H9 (cell line): ENCODE measurements around the gene F2RL3. TPM values are rescaled to one million over a fixed set of nuclear protein-coding genes. Genes with fewer than 3 reads are reported as not detected.

Experiments
- DNase-seq: peaks from one replicate; pipeline ENCODE4 v3.0.0-alpha.2; 2017
- H2AFZ ChIP-seq: one replicate; pipeline ENCODE4 v1.6.1; 2013; ENCODE audit warnings: mild to moderate bottlenecking, low read length, control low read depth, moderate library complexity
- H2AK5ac ChIP-seq: 2 replicates; pipeline ENCODE4 v1.6.1; 2013; ENCODE audit warnings: low read length, control low read depth, mixed read lengths; ENCODE audit not compliant: insufficient read length
- H2BK120ac ChIP-seq: one replicate; pipeline ENCODE4 v1.6.1; 2013; ENCODE audit warnings: low read depth, mild to moderate bottlenecking, low read length, control low read depth, inconsistent platforms; ENCODE audit not compliant: poor library complexity, severe bottlenecking
- H2BK12ac ChIP-seq: 2 replicates; pipeline ENCODE4 v1.6.1; 2013; ENCODE audit warnings: low read length, control low read depth, mixed read lengths, low read depth; ENCODE audit not compliant: insufficient read length
- H2BK15ac ChIP-seq: 2 replicates; pipeline ENCODE4 v1.6.1; 2013; ENCODE audit warnings: low read depth, low read length, control low read depth
- H2BK20ac ChIP-seq: one replicate; pipeline ENCODE4 v1.6.1; 2013; ENCODE audit warnings: low read depth, mild to moderate bottlenecking, low read length, control low read depth, inconsistent platforms; ENCODE audit not compliant: poor library complexity, severe bottlenecking
- H2BK5ac ChIP-seq: 2 replicates; pipeline ENCODE4 v1.6.1; 2013; ENCODE audit warnings: low read length, control low read depth, mixed read lengths; ENCODE audit not compliant: insufficient read length
- H3K14ac ChIP-seq: 2 replicates; pipeline ENCODE4 v1.6.1; 2013; ENCODE audit warnings: low read length, control low read depth; ENCODE audit not compliant: insufficient read depth
- H3K18ac ChIP-seq: 2 replicates; pipeline ENCODE4 v1.6.1; 2013; ENCODE audit warnings: low read depth, mild to moderate bottlenecking, mixed read lengths, low read length, control low read depth; ENCODE audit not compliant: insufficient read length
- H3K23ac ChIP-seq: 2 replicates; pipeline ENCODE4 v1.6.1; 2013; ENCODE audit warnings: low read length, control low read depth, mixed read lengths, low read depth; ENCODE audit not compliant: insufficient read length
- H3K23me2 ChIP-seq: 2 replicates; pipeline ENCODE4 v1.6.1; 2013; ENCODE audit warnings: low read depth, mild to moderate bottlenecking, mixed read lengths, low read length, control low read depth; ENCODE audit not compliant: insufficient read length, poor library complexity, severe bottlenecking
- H3K27ac ChIP-seq: 2 replicates; pipeline ENCODE4 v1.5.1; 2013; ENCODE audit warnings: low read length, control low read depth, mixed read lengths, low read depth; ENCODE audit not compliant: insufficient read length
- H3K27me3 ChIP-seq: 2 replicates; pipeline ENCODE4 v1.6.1; 2013; ENCODE audit warnings: low read length, control low read depth, inconsistent platforms; ENCODE audit not compliant: insufficient read depth
- H3K4ac ChIP-seq: 2 replicates; pipeline ENCODE4 v1.6.1; 2013; ENCODE audit warnings: low read depth, mild to moderate bottlenecking, control low read depth, inconsistent platforms, low read length, moderate library complexity
- H3K4me1 ChIP-seq: 2 replicates; pipeline ENCODE4 v1.6.1; 2013; ENCODE audit warnings: low read length, control low read depth, inconsistent platforms; ENCODE audit not compliant: insufficient read depth
- H3K4me2 ChIP-seq: 2 replicates; pipeline ENCODE4 v1.6.1; 2013; ENCODE audit warnings: low read length, control low read depth, mixed read lengths; ENCODE audit not compliant: insufficient read length, insufficient read depth
- H3K56ac ChIP-seq: 2 replicates; pipeline ENCODE4 v1.6.1; 2013; ENCODE audit warnings: low read depth, mild to moderate bottlenecking, mixed read lengths, low read length, control low read depth; ENCODE audit not compliant: insufficient read length
- H3K79me1 ChIP-seq: 2 replicates; pipeline ENCODE4 v1.6.1; 2013; ENCODE audit warnings: low read depth, mild to moderate bottlenecking, moderate library complexity, low read length, control low read depth, inconsistent platforms; ENCODE audit not compliant: insufficient read depth, poor library complexity, severe bottlenecking
- H3K79me2 ChIP-seq: 2 replicates; pipeline ENCODE4 v1.6.1; 2013; ENCODE audit warnings: low read length, control low read depth, inconsistent platforms; ENCODE audit not compliant: insufficient read depth
- H3K9ac ChIP-seq: 2 replicates; pipeline ENCODE4 v1.6.1; 2013; ENCODE audit warnings: low read length, control low read depth, mixed read lengths; ENCODE audit not compliant: insufficient read length; ENCODE audit errors: extremely low read depth
- H3K9me3 ChIP-seq: one replicate; pipeline ENCODE4 v1.6.1; 2013; ENCODE audit warnings: low read depth, low read length, inconsistent platforms; ENCODE audit not compliant: control insufficient read depth
- H3T11ph ChIP-seq: one replicate; pipeline ENCODE4 v1.6.1; 2013; ENCODE audit warnings: mild to moderate bottlenecking, low read length, control low read depth, inconsistent platforms
- H4K20me1 ChIP-seq: one replicate; pipeline ENCODE4 v1.6.1; 2013; ENCODE audit not compliant: control insufficient read depth, insufficient read length, insufficient read depth
- H4K5ac ChIP-seq: 2 replicates; pipeline ENCODE4 v1.6.1; 2013; ENCODE audit warnings: low read depth, mild to moderate bottlenecking, mixed read lengths, low read length, control low read depth; ENCODE audit not compliant: insufficient read length
- H4K8ac ChIP-seq: replicated peaks from 2 replicates; pipeline ENCODE4 v1.6.1; 2013; ENCODE audit warnings: low read length, control low read depth, mixed read lengths, low read depth; ENCODE audit not compliant: insufficient read length
- H4K91ac ChIP-seq: 2 replicates; pipeline ENCODE4 v1.6.1; 2013; ENCODE audit warnings: low read depth, mild to moderate bottlenecking, moderate library complexity, mixed read lengths, low read length, control low read depth; ENCODE audit not compliant: insufficient read length
- H3K27ac Mint-ChIP-seq, 3 experiments: 2 replicates in 2 of 3; 3 replicates in 1 of 3; pipeline ENCODE4 v1.8.0; 2020 to 2021; ENCODE audit warnings: mixed read lengths in 3 of 3, mild to moderate bottlenecking in 1 of 3, moderate library complexity in 1 of 3
- H3K27me3 Mint-ChIP-seq: 2 replicates; pipeline ENCODE4 v1.8.0; 2021; ENCODE audit warnings: low read depth, mild to moderate bottlenecking, moderate library complexity, mixed read lengths
- H3K36me3 Mint-ChIP-seq, 3 experiments: 2 replicates in 2 of 3; 3 replicates in 1 of 3; pipeline ENCODE4 v1.8.0; 2020 to 2021; ENCODE audit warnings: low read depth in 3 of 3, mixed read lengths in 3 of 3; ENCODE audit not compliant: insufficient read depth in 1 of 3
- H3K4me1 Mint-ChIP-seq, 2 experiments: 2 replicates each; pipeline ENCODE4 v1.8.0; 2020; ENCODE audit warnings: mixed read lengths in 2 of 2
- H3K4me3 Mint-ChIP-seq, 2 experiments: 2 replicates in 1 of 2; 3 replicates in 1 of 2; pipeline ENCODE4 v1.8.0; 2020 to 2021; ENCODE audit warnings: mild to moderate bottlenecking in 2 of 2, mixed read lengths in 2 of 2, moderate library complexity in 1 of 2
- H3K9me3 Mint-ChIP-seq, 2 experiments: 2 replicates in 1 of 2; 3 replicates in 1 of 2; pipeline ENCODE4 v1.8.0; 2020; ENCODE audit warnings: mild to moderate bottlenecking in 2 of 2, mixed read lengths in 2 of 2, moderate library complexity in 1 of 2
- WGBS: extraction: QIAGEN DNeasy Blood & Tissue Kit; methylation state at CpG from one replicate; pipeline ENCODE4 v1.1.7; 2013; ENCODE audit warnings: missing lambda C conversion rate, low lambda C conversion rate, mixed read lengths; ENCODE audit not compliant: insufficient read length; ENCODE audit errors: extremely low coverage; 5-methylcytosine and 5-hydroxymethylcytosine counted together
- total RNA-seq: library from RNA; stranded (reverse); gene quantifications from 2 replicates; pipeline ENCODE4 v1.2.1, GENCODE V29; 2021
- TF ChIP-seq, protein P1 (sequence below): fragments of 200-600 bp; sonication (generic); conservative IDR thresholded peaks from 3 replicates; pipeline ENCODE4 v1.8.0; 2021; ENCODE audit warnings: antibody characterized with exemption, mild to moderate bottlenecking

Gene F2RL3
- total RNA-seq, 1 experiment from 2014 or later = not detected

DNA sequence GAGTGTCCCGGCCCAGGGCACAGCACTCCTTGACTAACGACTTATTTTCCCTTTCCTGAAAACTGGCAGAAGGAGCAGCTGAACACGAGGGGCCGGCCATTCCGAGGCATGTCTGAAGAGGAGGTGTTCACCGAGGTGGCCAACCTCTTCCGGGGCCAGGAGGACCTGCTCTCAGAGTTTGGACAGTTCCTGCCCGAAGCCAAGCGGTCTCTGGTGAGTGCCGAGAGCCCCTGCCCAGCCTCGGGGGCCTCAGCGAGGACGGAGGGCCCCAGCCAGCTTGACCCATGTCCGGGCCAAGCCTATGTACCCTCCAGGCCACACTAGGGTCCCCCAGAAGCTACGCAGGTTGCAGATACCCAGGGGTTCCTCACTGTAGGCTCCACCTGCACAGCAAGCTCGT lies 41.9 kb upstream of the F2RL3 start:
- Histone ChIP-seq H2BK15ac (no peak overlapping the region), H3K79me1 (peaks cover 3% of the 10 kb centered on the region), H3K18ac (no peak overlapping the region), H3K4me1 (no peaks in the 10 kb centered on the region), H2BK120ac (no peak overlapping the region), H3K4me2 (no peak overlapping the region), H3K9me3 (no peaks in the 10 kb centered on the region), H3K27ac (no peak overlapping the region), H3K27me3 (no peaks in the 10 kb centered on the region), H3K56ac (no peak overlapping the region), H3T11ph (no peak overlapping the region), H3K23me2 (no peaks in the 10 kb centered on the region), H4K20me1 (no peaks in the 10 kb centered on the region), H2AFZ (no peak overlapping the region), H3K14ac (no peak overlapping the region), H3K23ac (no peak overlapping the region), H3K9ac (no peak overlapping the region), H3K79me2 (no peaks in the 10 kb centered on the region), H4K91ac (no peak overlapping the region), H3K4ac (no peak overlapping the region), H2BK12ac (no peak overlapping the region), H4K5ac (no peak overlapping the region), H2BK5ac (no peak overlapping the region), H4K8ac (no peak overlapping the region), H2BK20ac (no peak overlapping the region), H2AK5ac (no peak overlapping the region)
- H3K27ac Mint-ChIP-seq = no peak overlapping the region
- TF ChIP-seq, protein P1, sequence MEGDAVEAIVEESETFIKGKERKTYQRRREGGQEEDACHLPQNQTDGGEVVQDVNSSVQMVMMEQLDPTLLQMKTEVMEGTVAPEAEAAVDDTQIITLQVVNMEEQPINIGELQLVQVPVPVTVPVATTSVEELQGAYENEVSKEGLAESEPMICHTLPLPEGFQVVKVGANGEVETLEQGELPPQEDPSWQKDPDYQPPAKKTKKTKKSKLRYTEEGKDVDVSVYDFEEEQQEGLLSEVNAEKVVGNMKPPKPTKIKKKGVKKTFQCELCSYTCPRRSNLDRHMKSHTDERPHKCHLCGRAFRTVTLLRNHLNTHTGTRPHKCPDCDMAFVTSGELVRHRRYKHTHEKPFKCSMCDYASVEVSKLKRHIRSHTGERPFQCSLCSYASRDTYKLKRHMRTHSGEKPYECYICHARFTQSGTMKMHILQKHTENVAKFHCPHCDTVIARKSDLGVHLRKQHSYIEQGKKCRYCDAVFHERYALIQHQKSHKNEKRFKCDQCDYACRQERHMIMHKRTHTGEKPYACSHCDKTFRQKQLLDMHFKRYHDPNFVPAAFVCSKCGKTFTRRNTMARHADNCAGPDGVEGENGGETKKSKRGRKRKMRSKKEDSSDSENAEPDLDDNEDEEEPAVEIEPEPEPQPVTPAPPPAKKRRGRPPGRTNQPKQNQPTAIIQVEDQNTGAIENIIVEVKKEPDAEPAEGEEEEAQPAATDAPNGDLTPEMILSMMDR = no peak
- H3K36me3 Mint-ChIP-seq = peaks cover 51 to 91% (median 82%) of the 10 kb centered on the region in 3 experiments; a peak in 6 of 7 replicates
- H3K4me3 Mint-ChIP-seq = no peak overlapping the region
- H3K27me3 Mint-ChIP-seq = no peaks in the 10 kb centered on the region
- no peak for DNase-seq
- no CpG with 5 or more reads among the region's 16 CpGs for WGBS
- H3K9me3 Mint-ChIP-seq = no peaks in the 10 kb centered on the region
- H3K4me1 Mint-ChIP-seq = peaks cover 4 to 10% of the 10 kb centered on the region in 2 experiments
